MV-4-11 (cell line): ENCODE results near the gene SLC48A1.

Source experiments
- DNase-seq: peaks from one replicate; lab custom pipeline; 2025; lab: John Stamatoyannopoulos, UW

SLC48A1 gene

DNA sequence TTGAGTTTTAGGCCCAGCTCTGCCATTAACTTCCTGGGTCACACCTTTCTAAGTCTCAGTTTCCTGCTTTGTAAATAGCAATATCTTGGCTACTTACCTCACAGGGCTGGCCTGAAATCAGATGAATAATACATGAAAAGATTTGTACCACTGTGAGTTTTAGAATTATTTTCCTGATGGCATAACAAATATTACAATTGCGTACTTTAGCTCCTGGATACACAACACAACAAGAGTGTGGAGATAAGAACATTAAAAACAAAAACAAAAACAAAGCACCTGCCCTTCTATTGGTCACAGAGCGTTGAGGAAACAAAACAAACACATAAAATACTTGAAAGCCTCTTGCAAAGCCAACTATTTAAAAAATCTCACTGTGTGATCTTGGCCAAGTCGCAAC lies 51.6 kb downstream of the SLC48A1 start:
- no peak for DNase-seq

DNA sequence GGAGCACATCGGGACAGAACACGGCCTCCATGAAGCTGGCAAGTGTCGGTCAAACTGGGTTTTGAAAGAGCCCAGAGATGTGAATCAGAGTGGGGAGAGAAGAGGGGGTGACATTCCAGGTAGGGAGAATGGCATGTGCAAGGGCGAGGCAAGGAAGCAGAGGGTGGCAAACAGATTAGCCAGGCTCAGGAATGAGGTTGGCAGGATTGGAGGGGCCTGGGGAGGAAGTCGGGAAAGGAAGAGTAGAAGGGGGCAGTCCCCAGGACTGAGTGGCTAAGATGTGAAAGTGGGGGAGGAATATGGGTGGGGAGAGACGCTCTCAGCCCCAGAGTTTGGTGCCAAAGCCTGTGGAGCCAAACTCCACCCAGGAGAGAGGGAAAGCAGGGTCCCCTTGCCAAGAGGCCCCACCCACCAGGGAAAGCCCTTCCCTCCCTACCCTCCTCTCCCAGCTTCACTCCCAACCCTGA lies 52.2 kb downstream of the SLC48A1 start:
- DNase-seq = no peak

DNA sequence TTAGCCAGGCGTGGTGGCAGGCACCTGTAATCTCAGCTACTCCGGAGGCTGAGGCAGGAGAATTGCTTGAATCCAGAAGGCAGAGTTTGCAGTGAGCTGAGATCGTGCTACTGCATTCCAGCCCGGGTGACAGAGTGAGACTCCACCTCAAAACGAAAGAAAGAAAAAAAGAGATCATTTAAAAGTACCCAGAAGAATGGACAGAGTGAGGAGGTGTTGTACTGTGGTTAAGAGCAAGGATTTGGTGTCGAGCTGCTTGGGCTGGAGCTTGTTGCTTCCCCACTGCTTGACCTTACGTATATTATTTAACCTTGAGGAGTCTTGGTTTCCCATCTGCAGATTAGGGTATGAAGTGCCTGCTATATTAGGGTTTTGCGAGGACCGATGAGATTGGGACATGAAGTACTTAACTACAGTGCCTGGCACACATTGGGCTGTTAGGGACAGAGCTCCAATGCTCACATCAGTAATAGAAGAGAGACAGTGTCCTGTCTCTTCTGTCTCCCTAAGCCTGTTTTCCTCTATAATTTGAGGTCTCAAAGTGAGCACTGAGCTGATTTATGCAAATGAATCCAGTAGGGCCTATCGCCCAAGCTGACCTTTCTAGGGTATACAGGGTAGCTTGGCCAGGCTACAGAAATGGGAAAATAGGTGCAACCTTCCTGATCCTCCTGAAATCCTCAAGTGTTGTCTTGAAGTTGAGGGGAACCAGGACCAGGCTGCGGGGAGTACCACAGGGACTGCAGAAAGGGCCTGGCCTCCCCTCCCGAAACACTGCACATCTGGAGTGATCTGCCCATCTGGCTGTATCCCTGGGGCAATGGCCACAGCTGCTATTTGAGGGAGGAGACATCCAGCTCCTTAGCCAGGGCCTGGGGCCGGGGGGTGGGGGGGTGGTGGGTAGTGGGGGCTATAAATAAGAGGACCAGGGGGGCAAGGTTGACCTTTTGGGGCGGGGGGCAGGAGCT lies 55.3 kb downstream of the SLC48A1 start:
- no peak for DNase-seq

DNA sequence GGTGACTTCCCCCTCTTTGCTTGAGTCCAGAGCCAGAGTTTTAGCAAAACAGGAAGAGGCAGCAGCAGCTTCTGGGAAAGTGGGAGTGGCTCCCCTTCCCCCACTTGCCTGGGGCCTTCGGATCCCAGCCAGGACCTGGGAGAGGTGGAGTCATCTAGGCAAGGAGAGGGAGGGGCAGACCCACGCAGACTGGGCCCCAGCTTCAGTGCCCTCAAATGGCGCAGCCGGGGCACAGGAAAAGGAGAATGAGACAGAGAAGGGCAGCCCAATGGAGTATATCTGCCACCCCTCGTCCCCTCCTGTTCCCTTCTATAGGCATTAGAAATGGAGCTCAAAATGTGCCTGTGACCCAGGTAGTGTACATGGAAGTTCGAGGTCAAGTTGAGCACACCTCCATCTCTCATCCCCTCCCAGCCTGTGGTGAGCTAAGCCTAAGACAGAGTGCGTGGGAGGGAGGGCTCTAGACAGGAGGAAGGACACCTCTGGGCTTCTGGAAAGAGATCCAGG lies 56.0 kb downstream of the SLC48A1 start:
- DNase-seq = peak; percentile 36

DNA sequence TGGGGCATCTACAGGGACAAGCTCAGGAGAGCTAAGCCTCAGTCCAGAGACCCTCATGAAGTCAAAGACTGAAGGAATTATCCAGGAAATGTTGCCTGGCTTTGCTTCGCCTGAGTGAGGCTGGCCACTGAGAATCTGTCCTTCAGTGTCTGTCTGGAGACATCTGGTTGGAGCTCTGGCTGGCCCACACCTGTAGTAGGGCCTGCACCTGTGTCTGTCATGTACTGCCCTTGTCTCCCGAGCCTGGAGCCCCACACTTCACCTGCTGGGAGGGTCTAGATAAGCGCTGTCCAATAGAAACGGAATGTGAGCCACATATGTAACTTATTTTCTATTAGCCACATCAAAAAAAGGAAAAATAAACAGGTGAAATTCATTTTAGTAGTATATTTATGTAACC lies 56.5 kb downstream of the SLC48A1 start:
- DNase-seq = no peak
